GM12878 (cell line): Measurements from ENCODE around the gene PHC2. TPM values are rescaled to one million over a fixed set of nuclear protein-coding genes. Genes with fewer than 3 reads are reported as not detected.

ENCODE experiments used
- ATAC-seq: fragments of 200-7000 bp; cut with Tn5 transposase; 3 replicates; pipeline ENCODE4 v1.9.1; 2020; ENCODE audit warnings: mild to moderate bottlenecking, moderate library complexity
- BruUV-seq: library from RNA; stranded (reverse); fragments of 400-500 nt; replicated peaks from 2 replicates; lab custom pipeline; 2021; lab: Mats Ljungman, UMichigan
- CTCF ChIA-PET: fragments of 300-600 bp; sonication (Branson Sonifier 250); formaldehyde crosslinking; extraction: SDS; loops from one replicate; lab custom pipeline; 2021; ENCODE audit warnings: inconsistent platforms; lab: Yijun Ruan, JAX
- POLR2A ChIA-PET: fragments of 350-600 bp; formaldehyde crosslinking; extraction: SDS; loops from one replicate; lab custom pipeline; 2021; ENCODE audit warnings: inconsistent platforms; lab: Charles Lee
- RAD21 ChIA-PET: fragments of 300-600 bp; sonication (Branson Sonifier 250); formaldehyde crosslinking; loops from one replicate; lab custom pipeline; 2023; ENCODE audit warnings: antibody characterized with exemption; ENCODE audit not compliant: unreplicated experiment; lab: Charles Lee
- SMC1A ChIA-PET: fragments of 300-600 bp; sonication (Branson Sonifier 250); formaldehyde crosslinking; loops from one replicate; lab custom pipeline; 2023; ENCODE audit not compliant: unreplicated experiment, uncharacterized antibody; lab: Charles Lee
- DNase-seq: peaks from one replicate; pipeline ENCODE4 v3.0.0-alpha.2; 2011; ENCODE audit warnings: low read depth, low spot score
- FAIRE-seq: peaks from 3 replicates; lab custom pipeline; 2011; peaks lifted over from hg19 to GRCh38; lab: Jason Lieb, UNC
- H2AFZ ChIP-seq: 2 replicates; pipeline ENCODE4 v1.6.0; 2011; ENCODE audit warnings: low read depth, low read length, control low read depth; ENCODE audit not compliant: control insufficient read depth
- H3K27ac ChIP-seq: 2 replicates; pipeline ENCODE4 v1.5.1; 2011; ENCODE audit warnings: control low read depth; ENCODE audit not compliant: control insufficient read depth, insufficient read depth
- H3K27me3 ChIP-seq, 2 experiments: replicated peaks in 1 of 2; 2 replicates each; pipeline versions ENCODE4 v1.6.0 to v1.6.1; 2011; ENCODE audit warnings: low read length in 1 of 2; ENCODE audit not compliant: control insufficient read depth in 2 of 2, insufficient read depth in 2 of 2
- H3K36me3 ChIP-seq, 2 experiments: 2 replicates each; pipeline ENCODE4 v1.5.1; 2011; ENCODE audit warnings: low read length in 1 of 2; ENCODE audit not compliant: control insufficient read depth in 2 of 2, insufficient read depth in 2 of 2
- H3K4me1 ChIP-seq: 2 replicates; pipeline ENCODE4 v1.6.1; 2011; ENCODE audit warnings: mild to moderate bottlenecking, low read length, moderate library complexity, mixed read lengths; ENCODE audit not compliant: control insufficient read depth, insufficient read depth
- H3K4me2 ChIP-seq: 2 replicates; pipeline ENCODE4 v1.6.0; 2011; ENCODE audit warnings: control low read depth; ENCODE audit not compliant: control insufficient read depth, insufficient read depth
- H3K4me3 ChIP-seq: fragments of 200-600 bp; sonication (generic); 2 replicates; pipeline ENCODE4 v1.5.1; 2016
- H3K79me2 ChIP-seq: 2 replicates; pipeline ENCODE4 v1.6.0; 2011; ENCODE audit warnings: low read length; ENCODE audit not compliant: control insufficient read depth, insufficient read depth
- H3K9ac ChIP-seq: 2 replicates; pipeline ENCODE4 v1.8.0; 2011; ENCODE audit warnings: low read length, control low read depth, mixed read lengths; ENCODE audit not compliant: control insufficient read depth, insufficient read depth
- H3K9me3 ChIP-seq: replicated peaks from 3 replicates; pipeline ENCODE4 v1.5.1; 2011; ENCODE audit warnings: mild to moderate bottlenecking, low read length; ENCODE audit not compliant: control insufficient read depth, insufficient read depth
- H4K20me1 ChIP-seq: 2 replicates; pipeline ENCODE4 v1.6.0; 2011; ENCODE audit not compliant: control insufficient read depth, insufficient read depth
- PAX5 ChIP-seq: IDR thresholded peaks from 2 replicates; pipeline ENCODE4 v1.6.1; 2011; ENCODE audit warnings: low read depth, low read length, borderline replicate concordance
- RAD21 ChIP-seq: IDR thresholded peaks from 2 replicates; pipeline ENCODE4 v1.6.1; 2011; ENCODE audit warnings: mild to moderate bottlenecking, low read depth, low read length, moderate library complexity; ENCODE audit not compliant: insufficient read depth
- SMARCA5 ChIP-seq: fragments of 450-650 bp; IDR thresholded peaks from 2 replicates; pipeline ENCODE4 v1.6.1; 2017; ENCODE audit warnings: mild to moderate bottlenecking
- SMC3 ChIP-seq: IDR thresholded peaks from 2 replicates; pipeline ENCODE4 v1.6.1; 2011; ENCODE audit warnings: low read length, improper control_type of control experiment, borderline replicate concordance
- SUZ12 ChIP-seq: fragments of 200-600 bp; sonication (generic); IDR thresholded peaks from one replicate; pipeline ENCODE4 v1.6.1; 2018; ENCODE audit warnings: antibody characterized with exemption, mild to moderate bottlenecking; ENCODE audit not compliant: unreplicated experiment
- YY1 ChIP-seq: IDR thresholded peaks from 2 replicates; pipeline ENCODE4 v1.6.1; 2011; ENCODE audit warnings: low read depth, mild to moderate bottlenecking, low read length
- WGBS: methylation state at CpG from one replicate; pipeline ENCODE4 v1.1.6; 2016; ENCODE audit warnings: low lambda C conversion rate; ENCODE audit not compliant: insufficient replicate concordance, insufficient coverage; ENCODE audit errors: missing lambda C conversion rate; 5-methylcytosine and 5-hydroxymethylcytosine counted together
- in situ Hi-C: fragments of 300-500 bp; cut with MboI; formaldehyde crosslinking; loops from 9 replicates; pipeline ENCODE4 v1.14.3; 2018; ENCODE audit warnings: mixed read lengths
- intact Hi-C: fragments of 100-400 bp; cut with micrococcal nuclease; formaldehyde crosslinking; loops from one replicate; pipeline ENCODE4 v1.14.2; 2022; ENCODE audit not compliant: unreplicated experiment
- polyA plus RNA-seq, 11 experiments: library from polyadenylated mRNA; depleted of rRNA in 4 of 11; unstranded in 6 of 11; stranded (reverse) in 5 of 11; fragments of >200 nt; fragmentation: Nextera tagmentation in 4 of 11; fragmentation: Illumina TruSeq in 1 of 11; extraction: Ambion mirVana in 4 of 11; extraction: Trizol in 1 of 11; gene quantifications; 1 replicate in 1 of 11; 2 replicates in 10 of 11; pipeline versions ENCODE4 v1.2.1 to v1.2.3, GENCODE V29; 2011 to 2016; ENCODE audit warnings: inconsistent platforms in 2 of 11, missing spikeins in 2 of 11, low read depth in 1 of 11
- total RNA-seq, 4 experiments: library from RNA; depleted of rRNA in 3 of 4; stranded (reverse); fragments of >200 nt in 3 of 4; fragmentation: Illumina TruSeq in 1 of 4; extraction: Trizol in 1 of 4; gene quantifications; 2 replicates each; pipeline versions ENCODE4 v1.2.1 to v1.2.3, GENCODE V29; 2013 to 2021
- TF ChIP-seq, protein P1 (sequence below), 3 experiments: IDR thresholded peaks in 2 of 3; conservative IDR thresholded peaks in 1 of 3; 2 replicates each; pipeline ENCODE4 v1.5.1; 2011; ENCODE audit warnings: low read depth in 3 of 3, low read length in 3 of 3, mild to moderate bottlenecking in 3 of 3, control low read depth in 2 of 3, moderate library complexity in 2 of 3, inconsistent platforms in 1 of 3, mixed read lengths in 1 of 3; ENCODE audit not compliant: control insufficient read depth in 2 of 3, insufficient read depth in 1 of 3; ENCODE audit errors: extremely low read depth in 1 of 3

The PHC2 gene
- total and polyA plus RNA-seq, 10 of the 15 experiments (the other 5 are each of a cell fraction or from before 2014, with no cell fraction given) = 2.0 to 35.9 (median 16.4) TPM

DNA sequence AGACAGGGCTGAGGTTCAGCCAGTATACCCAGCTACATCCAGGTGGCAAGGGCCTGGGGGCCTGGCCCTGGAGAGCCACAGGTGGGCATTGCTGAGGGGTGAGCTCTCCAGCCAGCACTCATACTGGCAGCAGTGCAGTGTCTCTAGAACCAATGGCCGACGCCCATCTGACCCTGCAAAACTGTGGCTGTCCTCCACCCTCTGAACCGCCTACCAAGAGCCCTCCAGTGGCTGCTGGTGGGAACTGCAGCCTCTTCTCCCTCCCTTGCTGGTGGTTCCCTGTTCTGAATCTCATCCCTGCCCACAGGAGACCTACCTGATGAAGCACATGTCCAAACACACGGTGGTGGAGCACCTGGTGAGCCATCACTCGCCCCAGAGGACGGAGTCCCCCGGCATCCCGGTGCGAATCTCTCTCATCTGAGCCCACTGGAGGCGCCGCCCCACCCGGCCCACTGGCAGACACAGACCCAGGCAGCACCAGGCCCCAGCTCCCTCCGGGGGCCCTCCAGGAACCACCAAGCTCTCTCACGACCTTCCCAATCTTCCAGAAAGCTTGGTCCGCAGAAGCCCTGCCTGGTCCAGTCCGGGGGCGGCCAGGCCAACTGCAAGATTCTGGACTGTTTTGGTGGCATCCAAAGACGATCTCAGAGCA lies 132.1 kb downstream of the PHC2 start:
- in situ Hi-C loops (loop anchor here (5.0 kb wide), 3 partner anchors 69 to 314 kb away; no protein-coding TSS in a partner anchor), intact Hi-C loops (loop anchor here (5.0 kb wide), 2 partner anchors 161 to 186 kb away; no protein-coding TSS in a partner anchor)
- peak; percentile 88 for ATAC-seq
- FAIRE-seq = peak; percentile 66
- no TSS peak for BruUV-seq
- Histone ChIP-seq H3K9me3 (no peaks in the 10 kb centered on the region), H4K20me1 (no peaks in the 10 kb centered on the region), H3K36me3 (peaks cover 0 to 3% of the 10 kb centered on the region in 2 experiments; a peak in 3 of 4 replicates), H2AFZ (no peak overlapping the region), H3K27ac (no peak overlapping the region), H3K27me3 (no peaks in the 10 kb centered on the region), H3K9ac (no peak overlapping the region), H3K79me2 (no peaks in the 10 kb centered on the region), H3K4me2 (no peak overlapping the region), H3K4me1 (no peaks in the 10 kb centered on the region), H3K4me3 (no peak overlapping the region)
- DNase-seq = no peak
- RAD21 ChIA-PET = interaction anchor here (6.0 kb wide), 1 partner anchor 171 kb away, joined by 103 read pairs; the partner anchor contains the start of gene ZSCAN20
- peak; percentile 71 for TF ChIP-seq SMC3
- peak; percentile 80 for TF ChIP-seq YY1
- no peak for TF ChIP-seq SUZ12
- peak; percentile 51; the same call in 1 of the 2 replicates for TF ChIP-seq RAD21
- no peak for TF ChIP-seq PAX5
- 0 out of 2 replicates have a peak, but pooled peaks have one; percentile 33 for TF ChIP-seq SMARCA5
- TF ChIP-seq, protein P1, sequence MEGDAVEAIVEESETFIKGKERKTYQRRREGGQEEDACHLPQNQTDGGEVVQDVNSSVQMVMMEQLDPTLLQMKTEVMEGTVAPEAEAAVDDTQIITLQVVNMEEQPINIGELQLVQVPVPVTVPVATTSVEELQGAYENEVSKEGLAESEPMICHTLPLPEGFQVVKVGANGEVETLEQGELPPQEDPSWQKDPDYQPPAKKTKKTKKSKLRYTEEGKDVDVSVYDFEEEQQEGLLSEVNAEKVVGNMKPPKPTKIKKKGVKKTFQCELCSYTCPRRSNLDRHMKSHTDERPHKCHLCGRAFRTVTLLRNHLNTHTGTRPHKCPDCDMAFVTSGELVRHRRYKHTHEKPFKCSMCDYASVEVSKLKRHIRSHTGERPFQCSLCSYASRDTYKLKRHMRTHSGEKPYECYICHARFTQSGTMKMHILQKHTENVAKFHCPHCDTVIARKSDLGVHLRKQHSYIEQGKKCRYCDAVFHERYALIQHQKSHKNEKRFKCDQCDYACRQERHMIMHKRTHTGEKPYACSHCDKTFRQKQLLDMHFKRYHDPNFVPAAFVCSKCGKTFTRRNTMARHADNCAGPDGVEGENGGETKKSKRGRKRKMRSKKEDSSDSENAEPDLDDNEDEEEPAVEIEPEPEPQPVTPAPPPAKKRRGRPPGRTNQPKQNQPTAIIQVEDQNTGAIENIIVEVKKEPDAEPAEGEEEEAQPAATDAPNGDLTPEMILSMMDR (IDR thresholded peaks at IDR 0.05 in 2 of 3, conservative IDR thresholded peaks at IDR 0.05 in 1 of 3; ENCODE audit: control insufficient read depth in 2 of 3, extremely low read depth in 1 of 3, insufficient read depth in 1 of 3, low read depth in 3 of 3, low read length in 3 of 3) = peak; percentile 84 to 92 (median 87)
- SMC1A ChIA-PET = interaction anchor here (1.4 to 7.5 kb wide), 3 partner anchors 67 to 172 kb away, joined by 4 to 149 read pairs (median 71); partner anchors contain the start of gene ZSCAN20
- POLR2A ChIA-PET = no interaction called here
- CTCF ChIA-PET = interaction anchor here (1.1 to 7.8 kb wide), 11 partner anchors 17 to 186 kb away, joined by 3 to 239 read pairs (median 4); partner anchors contain the start of gene ZSCAN20
- 53% methylated on average over 18 of the region's 18 CpGs for WGBS
